ENCODE data around the gene SULT1C3. TPM values are rescaled to one million over a fixed set of nuclear protein-coding genes. Genes with fewer than 3 reads are reported as not detected.

SULT1C3 gene
- total and polyA plus RNA-seq, 2 of the 13 experiments (the other 11 are each of a cell fraction or from before 2014, with no cell fraction given) = not detected

DNA sequence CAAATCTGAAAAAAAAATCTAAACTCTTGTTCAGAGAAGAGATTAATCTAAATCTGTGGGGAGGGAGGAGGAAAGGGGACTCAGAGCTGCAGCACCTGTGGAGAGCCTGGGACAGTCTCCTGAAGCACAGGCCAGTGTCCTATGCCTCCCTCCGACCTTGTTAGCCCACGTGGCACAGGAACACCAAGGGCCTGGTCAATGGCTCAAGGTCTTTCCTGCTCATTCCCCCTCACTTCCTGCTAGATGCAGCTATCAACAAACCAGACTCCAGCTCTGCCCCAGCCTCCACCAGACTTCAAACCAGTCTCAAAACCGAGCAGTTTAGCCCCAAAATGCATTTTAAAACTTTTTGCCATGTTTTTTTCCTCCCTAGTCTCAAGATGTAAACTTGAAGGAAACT, 20.1 kb upstream of the SULT1C3 start:
- intact Hi-C loops (cut with micrococcal nuclease; ENCODE audit: unreplicated experiment) = loop anchor here (10.0 kb wide), 1 partner anchor 175 kb away; no protein-coding TSS in a partner anchor
- ChIA-PET POLR2A (no interaction called here), CTCF (ENCODE audit: low intra/inter-chr PET ratio, low total read pairs) (no interaction called here)
- H3K36me3 ChIP-seq (replicated peaks in 1 of 2; ENCODE audit: control insufficient read depth in 1 of 2, insufficient read depth in 2 of 2, low read length in 2 of 2) = no peaks in the 10 kb centered on the region
- H3K4me3 ChIP-seq (replicated peaks in 1 of 3; ENCODE audit: insufficient read depth in 1 of 3, low read depth in 2 of 3, low read length in 3 of 3) = no peak overlapping the region
- no peak overlapping the region for H3K27ac ChIP-seq (ENCODE audit: extremely low read length, insufficient read depth, low read length)
- in situ Hi-C loops (cut with HindIII; ENCODE audit: extremely low pct_ligation_motif_present, low pct_unique_long_range_greater_than_20kb) = loop anchor here (25.0 kb wide), 1 partner anchor 368 kb away; no protein-coding TSS in a partner anchor
- peaks cover 22% of the 10 kb centered on the region for H3K4me1 ChIP-seq (ENCODE audit: insufficient read depth, low read length)
- BruUV-seq (replicated peaks) = no TSS peak
- no peak for FAIRE-seq
- peak overlapping the region; percentile 5; the same call in 1 of the 2 replicates for H3K4me2 ChIP-seq (ENCODE audit: low read depth, low read length)
- H4K20me1 ChIP-seq (ENCODE audit: insufficient read depth, low read length) = no peaks in the 10 kb centered on the region
- no peaks in the 10 kb centered on the region for H3K27me3 ChIP-seq (ENCODE audit: control insufficient read depth in 1 of 2, insufficient read depth in 2 of 2, low read length in 2 of 2)
- H3K9me3 ChIP-seq (ENCODE audit: low read length) = peaks cover 15% of the 10 kb centered on the region
- H2AFZ ChIP-seq (ENCODE audit: low read length) = peak overlapping the region; percentile 20
- H3K79me2 ChIP-seq (ENCODE audit: insufficient read depth, low read length) = no peaks in the 10 kb centered on the region
- DNase-seq (ENCODE audit: low spot score) = no peak
- peak; percentile 74 for ATAC-seq
- 0% methylated on average over 3 of the region's 3 CpGs for WGBS (ENCODE audit: low lambda C conversion rate)
- no peak overlapping the region for H3K9ac ChIP-seq (ENCODE audit: insufficient read depth, low read depth, low read length)
- TF ChIP-seq, protein P1, sequence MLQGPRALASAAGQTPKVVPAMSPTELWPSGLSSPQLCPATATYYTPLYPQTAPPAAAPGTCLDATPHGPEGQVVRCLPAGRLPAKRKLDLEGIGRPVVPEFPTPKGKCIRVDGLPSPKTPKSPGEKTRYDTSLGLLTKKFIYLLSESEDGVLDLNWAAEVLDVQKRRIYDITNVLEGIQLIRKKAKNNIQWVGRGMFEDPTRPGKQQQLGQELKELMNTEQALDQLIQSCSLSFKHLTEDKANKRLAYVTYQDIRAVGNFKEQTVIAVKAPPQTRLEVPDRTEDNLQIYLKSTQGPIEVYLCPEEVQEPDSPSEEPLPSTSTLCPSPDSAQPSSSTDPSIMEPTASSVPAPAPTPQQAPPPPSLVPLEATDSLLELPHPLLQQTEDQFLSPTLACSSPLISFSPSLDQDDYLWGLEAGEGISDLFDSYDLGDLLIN (CRISPR knock-in tag; IDR thresholded peaks at IDR 0.05; ENCODE audit: borderline replicate concordance) = no peak
- TF ChIP-seq ZEB1 (IDR thresholded peaks at IDR 0.05; ENCODE audit: insufficient replicate concordance, low read depth) (no peak), ZNF7 (CRISPR knock-in tag; IDR thresholded peaks at IDR 0.05) (no peak), AGO1 (IDR thresholded peaks at IDR 0.05; ENCODE audit: low read depth, low read length, poor library complexity, severe bottlenecking) (no peak), SALL1 (CRISPR knock-in tag; IDR thresholded peaks at IDR 0.05) (peak; percentile 66), ATF3 (CRISPR knock-in tag; IDR thresholded peaks at IDR 0.05) (no peak), ZNF354B (CRISPR knock-in tag; IDR thresholded peaks at IDR 0.05) (no peak), AKAP8 (CRISPR knock-in tag; IDR thresholded peaks at IDR 0.05) (no peak), CENPT (CRISPR knock-in tag; IDR thresholded peaks at IDR 0.05; ENCODE audit: low read depth) (no peak), MTA1 (CRISPR knock-in tag; IDR thresholded peaks at IDR 0.05; ENCODE audit: borderline replicate concordance) (no peak), ZNF761 (CRISPR knock-in tag; conservative IDR thresholded peaks at IDR 0.05) (0 out of 2 replicates have a peak, but pooled peaks have one; percentile 46), ZNF3 (CRISPR knock-in tag; IDR thresholded peaks at IDR 0.05) (peak; percentile 77), HMG20B (CRISPR knock-in tag; conservative IDR thresholded peaks at IDR 0.05) (no peak)
- TF ChIP-seq, protein P2, sequence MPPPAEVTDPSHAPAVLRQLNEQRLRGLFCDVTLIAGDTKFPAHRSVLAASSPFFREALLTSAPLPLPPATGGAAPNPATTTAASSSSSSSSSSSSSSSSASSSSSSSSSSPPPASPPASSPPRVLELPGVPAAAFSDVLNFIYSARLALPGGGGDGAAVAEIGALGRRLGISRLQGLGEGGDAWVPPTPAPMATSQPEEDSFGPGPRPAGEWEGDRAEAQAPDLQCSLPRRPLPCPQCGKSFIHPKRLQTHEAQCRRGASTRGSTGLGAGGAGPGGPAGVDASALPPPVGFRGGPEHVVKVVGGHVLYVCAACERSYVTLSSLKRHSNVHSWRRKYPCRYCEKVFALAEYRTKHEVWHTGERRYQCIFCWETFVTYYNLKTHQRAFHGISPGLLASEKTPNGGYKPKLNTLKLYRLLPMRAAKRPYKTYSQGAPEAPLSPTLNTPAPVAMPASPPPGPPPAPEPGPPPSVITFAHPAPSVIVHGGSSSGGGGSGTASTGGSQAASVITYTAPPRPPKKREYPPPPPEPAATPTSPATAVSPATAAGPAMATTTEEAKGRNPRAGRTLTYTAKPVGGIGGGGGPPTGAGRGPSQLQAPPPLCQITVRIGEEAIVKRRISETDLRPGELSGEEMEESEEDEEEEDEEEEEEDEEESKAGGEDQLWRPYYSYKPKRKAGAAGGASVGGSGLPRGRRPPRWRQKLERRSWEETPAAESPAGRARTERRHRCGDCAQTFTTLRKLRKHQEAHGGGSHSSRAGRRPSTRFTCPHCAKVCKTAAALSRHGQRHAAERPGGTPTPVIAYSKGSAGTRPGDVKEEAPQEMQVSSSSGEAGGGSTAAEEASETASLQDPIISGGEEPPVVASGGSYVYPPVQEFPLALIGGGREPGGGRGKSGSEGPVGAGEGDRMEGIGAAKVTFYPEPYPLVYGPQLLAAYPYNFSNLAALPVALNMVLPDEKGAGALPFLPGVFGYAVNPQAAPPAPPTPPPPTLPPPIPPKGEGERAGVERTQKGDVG (CRISPR knock-in tag; IDR thresholded peaks at IDR 0.05; ENCODE audit: borderline replicate concordance) = no peak
- TF ChIP-seq, protein P3, sequence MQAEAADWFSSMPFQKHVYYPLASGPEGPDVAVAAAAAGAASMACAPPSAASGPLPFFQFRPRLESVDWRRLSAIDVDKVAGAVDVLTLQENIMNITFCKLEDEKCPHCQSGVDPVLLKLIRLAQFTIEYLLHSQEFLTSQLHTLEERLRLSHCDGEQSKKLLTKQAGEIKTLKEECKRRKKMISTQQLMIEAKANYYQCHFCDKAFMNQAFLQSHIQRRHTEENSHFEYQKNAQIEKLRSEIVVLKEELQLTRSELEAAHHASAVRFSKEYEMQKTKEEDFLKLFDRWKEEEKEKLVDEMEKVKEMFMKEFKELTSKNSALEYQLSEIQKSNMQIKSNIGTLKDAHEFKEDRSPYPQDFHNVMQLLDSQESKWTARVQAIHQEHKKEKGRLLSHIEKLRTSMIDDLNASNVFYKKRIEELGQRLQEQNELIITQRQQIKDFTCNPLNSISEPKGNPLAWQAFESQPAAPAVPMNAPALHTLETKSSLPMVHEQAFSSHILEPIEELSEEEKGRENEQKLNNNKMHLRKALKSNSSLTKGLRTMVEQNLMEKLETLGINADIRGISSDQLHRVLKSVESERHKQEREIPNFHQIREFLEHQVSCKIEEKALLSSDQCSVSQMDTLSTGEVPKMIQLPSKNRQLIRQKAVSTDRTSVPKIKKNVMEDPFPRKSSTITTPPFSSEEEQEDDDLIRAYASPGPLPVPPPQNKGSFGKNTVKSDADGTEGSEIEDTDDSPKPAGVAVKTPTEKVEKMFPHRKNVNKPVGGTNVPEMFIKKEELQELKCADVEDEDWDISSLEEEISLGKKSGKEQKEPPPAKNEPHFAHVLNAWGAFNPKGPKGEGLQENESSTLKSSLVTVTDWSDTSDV (CRISPR knock-in tag; IDR thresholded peaks at IDR 0.05) = no peak

Data from HepG2 (cell line).